Stimulated activated CD4-positive, alpha-beta T cell treated with anti-CD3 and anti-CD28 coated beads, TNF-alpha, amount 100 ng/mL, for 4 hours (primary cell): Measurements from ENCODE around the gene PRDX6.
A peak's percentile ranks its signal among the peaks of the same experiment; 100 is the strongest.
"Not testable (repeated sequence)": the region's sequence is repeated elsewhere in the genome, so short reads cannot be mapped to it uniquely, and the experiment has no call there.

ENCODE experiments used
- DNase-seq, 3 experiments: peaks; one replicate each; pipeline ENCODE4 v3.0.0-alpha.2; 2020; ENCODE audit warnings: low read depth in 3 of 3

PRDX6 gene, protein sequence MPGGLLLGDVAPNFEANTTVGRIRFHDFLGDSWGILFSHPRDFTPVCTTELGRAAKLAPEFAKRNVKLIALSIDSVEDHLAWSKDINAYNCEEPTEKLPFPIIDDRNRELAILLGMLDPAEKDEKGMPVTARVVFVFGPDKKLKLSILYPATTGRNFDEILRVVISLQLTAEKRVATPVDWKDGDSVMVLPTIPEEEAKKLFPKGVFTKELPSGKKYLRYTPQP

DNA sequence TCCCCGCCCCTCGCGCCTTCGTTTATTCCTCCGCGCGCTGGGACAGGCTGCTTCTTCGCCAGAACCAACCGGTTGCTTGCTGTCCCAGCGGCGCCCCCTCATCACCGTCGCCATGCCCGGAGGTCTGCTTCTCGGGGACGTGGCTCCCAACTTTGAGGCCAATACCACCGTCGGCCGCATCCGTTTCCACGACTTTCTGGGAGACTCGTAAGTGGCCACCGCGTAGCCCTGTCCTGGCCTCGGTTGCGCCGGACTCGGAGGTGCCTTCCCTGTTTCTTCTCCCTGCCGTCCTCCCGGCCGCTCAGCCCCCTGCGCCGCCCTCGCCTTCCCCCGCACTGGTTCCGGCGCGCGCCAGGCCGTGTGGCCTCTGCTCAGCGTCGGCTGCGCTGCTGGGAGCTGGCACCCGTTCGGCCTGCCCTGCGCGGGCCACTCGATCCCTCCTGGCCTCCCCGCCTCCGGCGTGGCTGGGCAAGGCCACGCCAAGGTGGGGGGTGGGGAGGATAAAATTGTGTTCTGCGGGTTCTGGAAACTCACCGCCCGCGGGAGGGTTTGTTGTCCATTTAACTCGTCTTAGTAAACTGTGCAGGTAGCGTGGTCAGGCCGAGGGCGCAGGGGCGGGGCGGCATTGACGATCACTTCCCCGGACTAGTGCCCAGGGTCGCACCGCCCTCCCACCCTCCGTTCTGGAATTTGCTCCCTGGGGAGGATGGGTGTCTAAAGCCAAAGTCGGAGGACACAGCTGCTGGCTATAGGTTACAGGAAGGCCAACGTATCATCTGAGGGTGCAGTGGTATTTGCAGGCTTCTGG, at the start of gene PRDX6:
TSS of gene PRDX6 (plus strand) at position 50 of the 808 bp plus-strand sequence. CDS start at position 113, 63 bp downstream.
- peak in 2 of 3 experiments; percentile 70 to 75 for DNase-seq

DNA sequence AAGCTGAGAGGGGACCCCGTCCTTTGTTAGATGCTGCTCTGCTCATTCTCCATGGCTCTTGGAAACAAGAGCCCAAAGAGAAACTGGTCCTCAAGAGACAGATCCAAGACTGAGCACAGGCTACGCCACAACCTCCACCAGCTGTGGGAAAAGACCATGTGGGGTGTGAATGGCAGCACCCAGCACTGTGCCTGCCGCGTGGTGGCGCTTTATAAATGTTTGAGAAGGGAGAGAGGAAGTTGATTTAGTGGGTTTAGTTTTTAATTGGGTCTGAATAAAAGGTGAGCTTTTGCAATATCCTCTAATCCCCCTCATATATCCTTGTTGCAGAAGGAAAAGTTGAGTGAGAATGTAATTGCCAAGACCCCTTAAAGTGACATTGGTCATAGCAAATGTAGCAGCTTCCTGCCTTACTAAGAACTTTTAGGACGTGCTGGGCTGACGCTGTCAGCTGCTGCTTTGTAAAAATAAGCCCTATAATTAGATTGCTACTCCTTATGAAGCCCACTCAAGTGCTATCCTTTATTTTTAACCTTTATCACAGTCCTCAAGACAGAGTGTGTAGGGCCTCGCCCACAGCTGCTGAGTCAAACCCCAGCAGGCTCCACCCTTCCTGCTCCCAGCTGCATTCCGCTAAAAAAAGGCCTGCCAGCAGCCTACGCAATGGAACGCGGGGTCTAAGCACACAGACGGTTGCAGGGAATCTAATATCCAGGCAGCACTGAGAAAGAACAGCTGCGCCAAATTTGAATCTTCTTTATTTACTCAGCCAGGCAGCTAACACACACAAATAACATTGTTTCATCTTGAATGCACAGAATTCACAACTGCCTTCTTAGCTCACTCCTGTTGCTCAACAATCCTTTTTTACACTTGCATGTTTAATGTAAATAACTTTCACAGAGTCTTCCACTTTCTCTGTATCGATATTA, 47.4 kb upstream of the PRDX6 start:
- DNase-seq, result peak; percentile 13 to 24 (median 21)

DNA sequence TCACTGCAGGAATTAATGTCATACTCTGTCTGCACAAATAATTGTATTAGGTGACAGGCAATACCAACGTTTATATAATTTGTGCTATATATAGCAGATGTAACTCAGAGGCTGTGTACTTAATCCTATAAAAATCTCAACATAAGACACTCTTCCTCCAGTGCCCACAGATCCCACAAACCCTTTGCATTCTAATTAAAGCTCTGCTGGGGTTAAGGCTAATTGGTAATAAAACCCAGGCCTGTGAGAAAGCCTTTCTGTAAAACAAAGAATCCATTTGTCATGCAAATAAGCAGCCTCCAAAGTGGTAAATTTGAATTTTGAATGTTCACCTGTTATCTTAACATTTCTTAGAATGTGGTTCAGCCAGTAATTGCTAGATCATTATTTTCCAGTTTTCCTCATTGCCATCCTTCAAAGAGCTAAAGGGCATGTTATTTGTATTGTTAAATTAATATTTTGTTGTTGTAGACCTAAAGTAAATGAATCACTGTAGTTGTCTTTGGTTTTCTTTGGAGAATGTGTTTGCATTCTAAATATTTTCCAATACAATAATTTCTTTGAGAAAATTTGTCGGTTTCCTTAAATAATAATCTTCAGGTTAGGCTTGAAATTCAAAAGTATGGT, 46.3 kb upstream of the PRDX6 start:
- DNase-seq, result no peak

DNA sequence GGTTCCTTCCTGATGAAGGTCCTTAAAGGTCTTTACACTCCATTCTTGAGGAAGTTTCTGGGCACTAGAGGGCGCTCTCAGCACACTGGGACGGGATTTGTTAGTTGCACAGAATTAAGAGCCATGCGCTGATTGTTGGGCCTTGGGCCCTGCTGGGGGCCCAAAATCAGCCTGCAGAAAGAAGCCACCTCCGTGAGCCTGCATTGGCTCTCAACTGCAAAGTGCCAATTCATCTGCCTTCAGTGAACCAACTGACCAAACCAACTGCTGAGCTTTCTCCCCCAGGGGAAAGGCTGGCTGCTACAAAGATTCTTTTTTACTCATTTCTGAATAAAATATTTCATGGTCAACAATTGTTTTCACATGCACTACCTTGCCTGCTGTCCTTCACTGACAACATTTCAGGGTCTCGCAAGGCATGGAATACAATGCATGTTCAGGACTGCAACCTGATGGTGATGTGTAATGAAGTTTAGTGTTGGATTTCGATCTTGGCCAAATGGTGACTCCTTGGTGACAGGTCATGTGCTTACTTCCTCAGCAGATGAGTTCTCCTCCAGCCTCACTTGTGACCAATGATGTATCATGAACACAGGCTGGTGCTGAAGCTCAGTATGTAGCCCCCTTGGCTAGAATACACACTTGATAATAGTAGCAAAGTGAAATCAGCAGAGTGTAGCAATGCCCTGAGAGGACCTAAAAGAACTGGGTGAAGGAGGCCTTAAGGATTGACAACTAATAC, 45.7 kb upstream of the PRDX6 start:
- peak; percentile 68 to 82 (median 71) for DNase-seq

DNA sequence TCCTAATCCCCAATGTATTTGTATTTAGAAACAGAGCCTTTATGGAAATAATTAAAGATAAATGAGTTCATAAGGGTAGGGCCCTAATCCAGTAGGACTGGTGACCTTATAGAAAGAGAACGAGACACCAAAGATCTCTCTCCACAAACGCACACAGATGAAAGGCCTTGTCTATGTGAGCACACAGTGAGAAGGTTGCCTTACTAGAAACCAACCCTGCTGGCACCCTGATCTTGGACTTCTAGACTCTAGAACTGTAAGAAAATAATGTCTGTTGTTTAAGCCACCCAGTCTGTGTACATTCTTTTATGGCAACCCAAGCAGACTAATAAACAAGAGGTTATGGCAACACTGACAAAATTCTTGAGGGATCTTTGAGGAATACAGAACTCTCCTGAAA, 44.8 kb upstream of the PRDX6 start:
- no peak for DNase-seq

DNA sequence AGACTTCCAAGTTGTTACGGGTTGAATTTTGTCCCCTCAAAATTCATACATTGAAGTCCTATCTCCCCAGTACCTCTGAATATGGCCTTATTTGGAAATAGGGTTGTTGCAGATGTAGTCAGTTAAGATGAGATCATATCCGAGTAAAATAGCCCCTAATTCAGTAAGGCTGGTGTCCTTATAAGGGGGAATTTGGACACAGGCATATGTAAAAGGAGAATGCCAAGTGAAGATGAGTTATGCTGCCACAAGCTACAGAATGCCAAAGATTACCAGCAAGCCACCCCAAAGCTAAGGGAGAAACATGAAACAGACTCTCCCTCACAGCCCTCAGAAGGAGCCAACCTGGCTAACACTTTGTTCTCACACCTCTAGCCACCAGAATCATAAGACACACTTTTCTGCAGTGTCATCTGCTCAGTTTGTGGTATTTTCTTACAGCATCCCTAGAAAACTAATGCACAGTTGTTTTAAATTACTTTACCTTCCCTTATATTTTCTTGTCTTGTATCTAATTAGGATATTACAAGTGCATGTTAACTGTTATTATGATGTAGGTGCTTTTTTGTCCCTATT, 43.3 kb upstream of the PRDX6 start:
- no peak for DNase-seq

DNA sequence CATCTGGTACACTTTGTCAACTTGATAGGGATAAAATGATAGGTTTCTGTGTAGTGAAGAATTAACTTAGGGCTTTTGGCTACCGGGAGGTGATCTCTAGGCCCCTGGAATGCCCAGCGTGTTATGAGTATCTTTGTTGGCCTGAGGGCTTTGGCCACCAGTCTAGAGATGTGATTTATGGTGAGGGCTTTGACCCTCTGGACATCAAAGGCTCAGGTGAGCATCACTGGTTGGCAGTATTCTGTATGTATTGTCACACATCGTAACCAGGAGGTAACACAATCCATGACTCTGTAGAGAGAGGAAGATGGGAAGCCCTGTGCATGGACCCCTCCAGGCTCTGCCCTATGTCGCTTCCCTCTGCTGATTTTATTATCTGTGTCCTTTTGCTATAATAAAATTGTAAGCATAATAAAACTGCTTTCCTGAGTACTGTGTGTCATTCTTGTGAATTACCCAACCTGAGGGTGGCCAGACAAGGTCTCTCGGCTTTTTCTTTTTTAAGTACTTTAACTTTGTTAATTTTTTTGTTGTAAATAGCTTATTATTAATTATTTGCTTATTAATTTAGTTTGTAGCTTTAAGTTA, 40.2 kb upstream of the PRDX6 start:
- no peak for DNase-seq

DNA sequence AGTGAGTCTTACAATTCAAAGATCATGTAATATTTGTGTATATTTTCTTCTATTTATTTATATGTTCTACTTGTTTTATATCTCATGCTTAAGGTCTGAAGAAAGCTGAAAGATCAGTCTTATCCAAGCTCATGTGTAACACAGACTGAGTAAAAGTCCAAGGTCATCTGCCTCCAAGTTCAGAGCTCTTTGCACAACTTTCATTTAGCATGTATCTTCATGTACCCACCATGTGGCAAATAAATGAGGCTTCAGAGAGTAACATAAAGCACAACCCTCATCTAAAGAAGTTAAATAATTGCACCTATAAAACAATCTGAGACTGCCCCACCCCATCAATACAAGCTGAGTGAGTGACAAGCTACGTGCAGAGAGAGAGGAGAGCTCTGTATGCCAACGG, 38.5 kb upstream of the PRDX6 start:
- no peak for DNase-seq

DNA sequence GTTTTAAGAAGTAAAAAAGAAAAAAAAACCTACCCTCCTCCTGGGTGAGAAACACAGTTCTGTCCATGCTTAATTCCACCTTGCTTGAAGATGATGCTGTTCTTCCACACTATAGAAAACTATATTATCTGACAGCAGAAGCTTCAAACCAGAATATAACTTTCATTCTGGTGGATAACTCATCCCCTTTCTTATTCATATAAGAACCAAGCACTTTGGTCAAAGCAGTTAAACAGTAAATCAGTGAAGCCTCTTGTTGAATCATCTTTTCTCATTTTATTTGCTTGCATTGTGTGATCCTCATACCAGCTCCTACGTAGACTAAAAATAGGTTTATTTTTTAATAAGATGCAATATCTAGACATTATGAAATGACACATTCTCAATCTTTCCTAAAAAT, 36.7 kb upstream of the PRDX6 start:
- no peak for DNase-seq

DNA sequence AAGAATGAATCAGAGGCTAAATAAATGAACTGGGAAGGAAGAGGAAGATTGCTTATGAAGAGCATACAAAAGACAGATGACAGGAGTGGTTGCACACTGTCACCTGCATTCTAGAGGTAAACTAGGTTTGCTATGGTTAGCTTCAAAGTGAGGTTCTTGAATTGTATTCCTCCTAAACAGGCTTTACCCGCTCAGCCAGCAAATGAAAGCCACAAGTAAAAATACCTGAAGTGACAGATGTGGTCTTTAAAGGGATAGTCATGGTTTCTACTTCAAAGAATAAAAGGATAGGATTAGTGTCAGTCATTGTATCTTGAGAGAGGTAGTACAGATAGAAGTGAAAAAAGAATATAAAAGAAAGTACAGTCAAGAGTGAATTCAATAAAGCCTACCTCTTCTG, 32.4 kb upstream of the PRDX6 start:
- DNase-seq, result no peak

DNA sequence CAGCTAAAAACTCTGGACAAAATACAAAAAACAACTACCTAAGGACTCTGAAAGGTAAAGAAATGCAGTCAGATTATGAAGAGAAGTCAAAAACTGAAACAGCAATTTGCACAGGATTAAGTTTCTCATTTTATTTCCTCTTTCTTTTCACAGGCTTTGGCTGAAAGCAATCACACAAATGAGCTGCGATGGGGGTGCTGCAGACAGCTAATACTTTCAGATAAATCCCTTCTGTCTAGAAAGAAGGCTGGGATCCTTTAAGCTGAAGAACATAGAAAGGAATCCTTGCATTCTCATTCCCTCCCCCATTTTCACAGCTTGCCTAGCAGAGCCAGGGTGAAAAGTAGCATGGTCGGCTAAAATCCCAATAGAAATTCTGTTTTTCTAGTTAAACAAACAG, 32.0 kb upstream of the PRDX6 start:
- no peak for DNase-seq

DNA sequence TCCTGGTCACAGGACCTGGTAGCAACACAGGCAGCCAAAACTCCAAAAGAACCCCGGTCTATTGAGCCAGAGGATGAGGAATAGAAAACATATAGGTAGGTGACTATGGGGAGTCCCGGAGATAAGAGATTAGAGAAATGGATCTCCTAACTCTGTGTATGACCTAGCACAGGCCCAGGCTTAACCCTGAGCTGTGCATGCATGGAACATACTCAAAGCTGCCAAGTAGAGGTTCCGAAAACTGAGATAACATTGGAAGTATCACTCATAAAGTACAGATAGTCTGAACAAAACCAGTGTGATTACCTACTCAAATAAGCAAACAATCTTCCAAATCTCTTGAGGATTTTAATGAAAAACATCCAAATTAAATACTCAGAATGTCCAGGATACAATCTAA, 31.5 kb upstream of the PRDX6 start:
- DNase-seq, result no peak

DNA sequence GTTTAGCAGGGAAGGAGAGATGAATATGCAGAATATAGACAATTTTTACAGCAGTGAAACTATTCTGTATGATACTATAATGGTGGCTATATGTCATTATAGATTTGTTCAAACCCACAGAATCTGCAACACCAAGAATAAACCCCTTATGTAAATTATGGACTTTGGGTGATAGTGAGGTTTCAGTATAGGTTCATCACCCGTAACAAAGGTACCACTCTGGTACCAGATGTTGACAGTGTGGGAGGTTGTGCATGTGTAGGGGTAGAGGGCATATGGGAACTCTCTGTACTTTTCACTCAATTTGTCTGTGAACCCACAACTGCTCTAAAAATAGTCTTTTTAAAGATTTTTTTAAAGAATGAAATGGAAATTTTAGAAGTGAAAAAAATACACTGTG, 29.9 kb upstream of the PRDX6 start:
- DNase-seq, result no peak

DNA sequence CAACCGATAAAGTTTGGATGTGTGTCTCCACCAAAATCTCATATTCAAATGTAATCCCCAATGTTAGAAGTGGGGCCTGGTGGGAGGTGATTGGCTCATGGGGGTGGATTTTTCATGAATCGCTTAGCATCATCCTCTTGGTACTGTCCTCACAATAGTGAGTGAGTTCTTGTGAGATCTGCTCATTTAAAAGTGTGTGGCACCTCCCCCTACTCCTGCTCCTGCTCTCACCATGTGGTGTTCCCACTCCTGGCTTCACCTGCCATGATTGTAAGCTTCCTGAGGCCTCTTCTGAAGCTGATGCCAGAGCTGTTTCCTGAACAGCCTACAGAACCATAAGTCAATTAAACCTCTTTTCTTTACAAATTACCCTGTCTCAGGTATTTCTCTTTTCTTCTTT, 28.2 kb upstream of the PRDX6 start:
- no peak for DNase-seq

DNA sequence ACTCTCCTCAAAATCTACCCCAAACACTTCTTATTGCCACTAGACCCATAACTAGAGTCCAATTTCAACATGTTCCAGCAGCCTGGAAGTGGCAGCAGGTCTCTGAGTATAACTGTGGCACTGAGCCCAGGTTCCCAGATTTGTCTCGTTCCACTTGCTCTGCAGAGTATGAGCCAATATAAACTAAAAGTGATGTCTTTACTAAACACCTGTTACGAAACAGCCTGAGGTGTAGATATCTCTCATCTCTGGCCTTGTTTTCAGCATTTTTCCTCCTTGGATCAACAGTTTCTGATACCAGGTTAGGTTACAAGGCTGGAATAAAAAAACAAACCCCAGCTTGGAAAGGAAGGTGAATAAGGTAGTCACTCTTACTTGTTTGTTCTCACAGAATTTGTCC, 25.2 kb upstream of the PRDX6 start:
- no peak for DNase-seq

DNA sequence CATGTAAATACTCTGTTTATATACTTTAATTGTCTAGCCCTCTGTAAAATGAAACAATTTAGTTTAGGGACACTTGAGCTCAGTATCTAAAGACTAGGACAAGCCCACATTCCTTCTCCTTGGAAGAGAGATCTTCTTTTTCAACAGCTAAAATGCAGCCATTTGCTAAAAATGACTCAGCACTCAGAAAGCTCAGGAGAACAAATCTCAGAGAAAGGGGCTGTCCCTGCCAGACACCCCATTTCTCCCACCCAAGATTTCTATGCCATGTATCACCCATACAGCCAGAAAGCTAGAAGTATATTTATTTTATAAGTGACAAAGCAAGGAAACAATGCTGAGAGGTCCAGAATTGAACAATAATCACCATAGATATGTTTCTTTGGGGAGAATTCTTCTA, 23.2 kb upstream of the PRDX6 start:
- no peak for DNase-seq

DNA sequence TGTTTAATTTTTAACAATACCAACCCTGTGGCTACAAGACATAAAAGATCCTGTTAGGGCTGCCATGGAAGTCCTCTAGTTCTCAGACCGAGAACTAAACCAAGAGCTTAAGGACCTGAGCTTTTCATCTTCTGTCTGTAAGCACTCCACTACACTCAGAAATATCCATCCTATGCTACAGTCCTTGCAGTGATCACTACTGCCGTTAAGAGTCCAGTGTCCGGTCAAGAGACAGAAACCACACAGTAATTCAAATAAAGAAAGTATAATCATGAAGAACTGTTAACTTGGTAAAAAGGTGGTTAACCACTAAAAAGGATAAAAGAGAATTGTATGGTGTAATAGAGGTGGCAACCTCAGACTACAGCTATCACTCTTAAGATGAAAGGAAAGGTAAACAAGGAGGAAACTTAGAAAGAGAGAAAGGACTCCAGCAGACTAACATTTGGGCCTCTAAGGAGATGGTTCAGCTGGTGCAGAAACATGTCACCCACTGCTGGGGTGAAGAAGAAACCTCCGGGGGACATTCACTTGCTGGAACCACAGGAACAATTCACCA, 22.1 kb upstream of the PRDX6 start:
- DNase-seq, result no peak

DNA sequence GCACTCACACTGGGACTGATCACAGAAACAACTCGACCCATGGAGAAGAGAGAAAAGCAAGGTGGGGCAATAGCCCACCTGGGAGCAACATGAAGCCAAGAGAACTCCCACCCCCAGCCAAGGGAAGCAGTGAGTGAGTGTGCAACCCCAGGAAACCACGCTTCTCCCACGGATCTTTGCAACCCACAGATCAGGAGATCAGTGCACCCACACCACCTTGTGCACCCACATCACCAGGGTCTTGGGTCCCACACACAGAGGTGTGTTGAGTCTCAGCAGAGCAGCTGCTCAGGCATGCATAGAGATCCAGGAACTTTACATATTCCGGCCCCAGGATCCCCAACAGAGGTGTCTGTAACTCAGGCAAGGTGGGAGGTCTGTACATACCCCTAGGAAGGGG, 17.2 kb upstream of the PRDX6 start:
- no peak for DNase-seq

DNA sequence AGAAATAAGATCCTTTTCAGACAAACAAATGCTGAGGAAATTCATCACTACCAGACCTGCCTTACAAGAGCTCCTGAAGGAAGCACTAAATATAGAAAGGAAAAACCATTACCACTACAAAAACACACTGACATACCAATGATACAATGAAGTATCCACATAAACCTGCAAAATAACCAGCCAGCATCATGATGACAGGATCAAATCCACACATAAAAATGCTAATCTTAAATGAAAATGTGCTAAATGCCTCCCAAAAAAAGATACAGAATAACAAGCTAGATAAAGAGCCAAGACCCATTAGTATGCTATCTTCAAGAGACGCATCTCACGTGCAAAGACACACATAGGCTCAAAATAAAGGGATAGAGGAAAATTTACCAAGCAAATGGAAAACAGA, 14.5 kb upstream of the PRDX6 start:
- DNase-seq, result not testable (repeated sequence)

DNA sequence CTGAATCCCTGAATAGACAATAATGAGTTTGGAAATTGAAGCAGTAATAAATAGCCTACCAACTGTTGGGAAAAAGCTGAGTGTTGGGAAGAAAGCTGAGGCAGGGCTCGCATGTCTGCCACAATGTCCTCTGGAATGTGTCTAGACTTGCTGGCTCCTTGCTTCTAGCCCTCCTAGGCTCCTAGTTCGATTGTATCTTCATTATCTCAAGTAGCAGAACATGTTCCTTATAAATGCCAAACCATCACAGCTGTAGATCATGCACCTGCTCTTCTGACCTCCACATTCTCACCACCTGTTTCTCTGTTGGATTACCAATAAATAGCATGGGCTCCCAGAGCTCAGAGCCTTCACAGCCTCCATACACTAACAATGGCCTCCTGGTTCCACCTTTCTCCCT, 12.9 kb upstream of the PRDX6 start:
- not testable (repeated sequence) for DNase-seq
